Type B pancreatic cell (in vitro differentiated cells): ENCODE data around the gene SEPTIN1. TPM values are rescaled to one million over a fixed set of nuclear protein-coding genes. Genes with fewer than 3 reads are reported as not detected.
"Not testable (repeated sequence)": the region's sequence is repeated elsewhere in the genome, so short reads cannot be mapped to it uniquely, and the experiment has no call there.

Source experiments
- DNase-seq: peaks from one replicate; pipeline ENCODE4 v3.0.0; 2021; ENCODE audit warnings: mixed read lengths; ENCODE audit not compliant: unreplicated experiment; ENCODE audit errors: extremely low spot score
- H3K27ac Mint-ChIP-seq: 2 replicates; pipeline ENCODE4 v1.8.0; 2021; ENCODE audit warnings: mild to moderate bottlenecking, mixed read lengths
- H3K27me3 Mint-ChIP-seq: 2 replicates; pipeline ENCODE4 v1.8.0; 2021; ENCODE audit warnings: mixed read lengths
- H3K36me3 Mint-ChIP-seq: 2 replicates; pipeline ENCODE4 v1.8.0; 2021; ENCODE audit warnings: mixed read lengths
- H3K4me1 Mint-ChIP-seq: one replicate; pipeline ENCODE4 v1.8.0; 2021; ENCODE audit warnings: mixed read lengths; ENCODE audit not compliant: unreplicated experiment
- H3K4me3 Mint-ChIP-seq: 2 replicates; pipeline ENCODE4 v1.8.0; 2021; ENCODE audit warnings: mild to moderate bottlenecking, mixed read lengths
- H3K9me3 Mint-ChIP-seq: 2 replicates; pipeline ENCODE4 v1.8.0; 2021; ENCODE audit warnings: mixed read lengths
- total RNA-seq: library from RNA; stranded (reverse); gene quantifications from 2 replicates; pipeline ENCODE4 v1.2.1, GENCODE V29; 2021; ENCODE audit warnings: low replicate concordance
- TF ChIP-seq, protein P1 (sequence below): fragments of 200-600 bp; sonication (generic); conservative IDR thresholded peaks from 2 replicates; pipeline ENCODE4 v1.5.0; 2021; ENCODE audit warnings: antibody characterized with exemption, mild to moderate bottlenecking

Gene SEPTIN1
- total RNA-seq, 1 donor from 2014 or later: 2.3 TPM

DNA sequence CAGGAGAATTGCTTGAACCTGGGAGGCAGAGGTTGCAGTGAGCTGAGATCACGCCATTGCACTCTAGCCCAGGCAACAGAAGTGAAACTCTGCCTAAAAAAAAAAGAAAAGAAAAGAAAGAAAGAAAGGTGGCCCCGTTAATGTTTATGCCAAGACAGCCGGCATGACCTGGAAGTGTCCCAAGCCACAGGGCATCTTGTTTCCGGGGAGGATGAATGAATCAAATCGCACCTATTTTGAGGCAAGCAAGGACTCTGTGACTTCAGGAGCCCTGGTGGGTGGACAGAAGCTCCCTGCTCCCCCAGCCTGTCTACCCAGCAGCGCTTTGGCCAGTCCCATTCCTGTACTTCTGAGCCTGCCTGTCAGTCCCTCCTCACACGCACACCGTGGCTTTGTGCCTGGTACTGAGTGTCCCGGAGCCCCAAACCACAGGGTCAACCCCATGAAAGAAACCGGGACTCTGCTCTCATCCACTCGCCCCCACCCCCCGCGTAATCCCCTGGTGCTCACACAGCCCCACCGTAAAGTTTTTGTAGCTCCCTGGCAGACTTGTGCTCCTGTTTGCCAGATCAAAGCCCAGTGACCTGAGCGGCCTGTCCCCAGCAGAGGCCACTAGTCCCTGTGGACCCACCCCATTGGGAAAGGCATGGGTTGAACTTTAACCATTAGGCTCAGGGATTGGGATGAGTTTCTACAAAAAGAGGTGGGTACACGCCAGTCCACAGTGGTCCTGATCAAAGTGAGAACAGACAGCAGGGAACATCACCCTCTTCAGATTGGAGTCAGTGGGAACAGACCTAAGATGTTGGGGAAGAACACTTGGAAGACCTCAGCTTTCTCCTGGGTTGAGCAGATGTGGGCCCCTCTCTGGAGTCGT, 46.5 kb downstream of the SEPTIN1 start:
- TF ChIP-seq, protein P1, sequence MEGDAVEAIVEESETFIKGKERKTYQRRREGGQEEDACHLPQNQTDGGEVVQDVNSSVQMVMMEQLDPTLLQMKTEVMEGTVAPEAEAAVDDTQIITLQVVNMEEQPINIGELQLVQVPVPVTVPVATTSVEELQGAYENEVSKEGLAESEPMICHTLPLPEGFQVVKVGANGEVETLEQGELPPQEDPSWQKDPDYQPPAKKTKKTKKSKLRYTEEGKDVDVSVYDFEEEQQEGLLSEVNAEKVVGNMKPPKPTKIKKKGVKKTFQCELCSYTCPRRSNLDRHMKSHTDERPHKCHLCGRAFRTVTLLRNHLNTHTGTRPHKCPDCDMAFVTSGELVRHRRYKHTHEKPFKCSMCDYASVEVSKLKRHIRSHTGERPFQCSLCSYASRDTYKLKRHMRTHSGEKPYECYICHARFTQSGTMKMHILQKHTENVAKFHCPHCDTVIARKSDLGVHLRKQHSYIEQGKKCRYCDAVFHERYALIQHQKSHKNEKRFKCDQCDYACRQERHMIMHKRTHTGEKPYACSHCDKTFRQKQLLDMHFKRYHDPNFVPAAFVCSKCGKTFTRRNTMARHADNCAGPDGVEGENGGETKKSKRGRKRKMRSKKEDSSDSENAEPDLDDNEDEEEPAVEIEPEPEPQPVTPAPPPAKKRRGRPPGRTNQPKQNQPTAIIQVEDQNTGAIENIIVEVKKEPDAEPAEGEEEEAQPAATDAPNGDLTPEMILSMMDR: no peak
- no peak for DNase-seq
- Mint-ChIP-seq H3K4me1 (peaks cover under 1% of the 10 kb centered on the region), H3K27me3 (no peaks in the 10 kb centered on the region), H3K4me3 (peak overlapping the region; percentile 81), H3K27ac (peak overlapping the region; percentile 58), H3K9me3 (no peaks in the 10 kb centered on the region), H3K36me3 (peaks cover under 1% of the 10 kb centered on the region)

DNA sequence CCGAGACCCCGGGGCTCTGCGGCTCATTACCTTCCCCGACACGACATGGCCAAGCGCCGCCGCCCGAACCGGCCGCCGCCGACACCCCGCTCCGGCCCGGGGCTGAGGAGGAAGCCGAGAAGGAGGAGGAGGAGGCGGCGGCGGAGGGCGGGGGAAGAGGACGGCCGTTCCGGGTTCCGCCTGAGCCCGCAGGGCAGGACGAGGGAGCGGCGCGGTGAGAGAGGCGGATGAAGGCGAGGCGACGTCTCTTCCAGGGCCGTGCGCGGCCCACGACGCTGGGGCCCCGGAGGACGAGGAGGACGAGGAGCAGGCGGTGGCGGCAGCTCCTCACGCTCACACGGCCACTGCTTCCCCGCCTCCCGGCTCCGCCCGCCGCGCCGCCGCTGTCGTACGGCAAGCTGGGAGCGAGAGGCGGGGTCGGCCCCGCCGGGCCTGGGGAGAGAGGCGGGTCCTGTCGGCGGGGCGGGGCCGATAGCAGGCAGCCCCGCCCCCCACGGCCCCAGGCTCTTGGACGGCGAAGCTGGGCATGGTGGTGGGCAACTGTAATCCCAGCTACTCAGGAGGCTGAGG, 47.2 kb downstream of the SEPTIN1 start:
- not testable (repeated sequence) for H3K4me1 Mint-ChIP-seq, H3K27me3 Mint-ChIP-seq, H3K36me3 Mint-ChIP-seq, H3K9me3 Mint-ChIP-seq
- Mint-ChIP-seq H3K27ac (peak overlapping the region; percentile 58), H3K4me3 (peak overlapping the region; percentile 81)
- peak; percentile 89 for DNase-seq

DNA sequence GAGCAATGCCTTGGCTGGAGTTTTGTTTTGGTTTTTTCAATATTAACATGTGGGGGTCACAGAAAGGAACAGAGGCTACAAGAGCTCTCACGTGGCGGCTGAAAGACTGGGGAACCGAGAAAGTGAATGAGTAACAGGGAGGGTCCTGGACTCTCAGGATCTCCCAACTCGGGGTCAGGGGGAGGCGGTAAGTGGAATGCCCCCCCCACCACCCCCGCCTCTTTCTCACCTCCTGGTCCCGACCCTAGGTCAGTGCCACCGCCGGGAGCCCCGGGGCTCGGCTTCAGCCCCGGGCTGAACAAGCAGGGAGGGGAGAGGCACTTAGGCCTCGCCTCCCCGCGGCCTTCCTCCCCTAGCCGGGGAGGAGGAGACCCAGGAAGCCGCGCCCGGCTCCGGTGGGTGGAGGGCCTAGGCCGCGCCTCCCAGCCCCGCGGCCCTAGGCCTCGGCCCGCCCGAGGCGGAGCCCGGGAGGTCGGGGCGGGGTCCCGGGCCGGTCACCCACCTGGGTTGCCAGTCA, 47.8 kb downstream of the SEPTIN1 start:
- H3K4me3 Mint-ChIP-seq: peak overlapping the region; percentile 97
- not testable (repeated sequence) for H3K27me3 Mint-ChIP-seq, H3K4me1 Mint-ChIP-seq, H3K36me3 Mint-ChIP-seq, H3K9me3 Mint-ChIP-seq, DNase-seq
- peak overlapping the region; percentile 96 for H3K27ac Mint-ChIP-seq

Other genes with a start within 250 kb of the SEPTIN1 start
- gene CORO1A, start 199.0 kb downstream of the SEPTIN1 start, total RNA-seq: 10.8 and 21.3 TPM in 2 replicates
- 82.9 and 148 TPM in 2 replicates for gene BOLA2B, start 188.9 kb downstream of the SEPTIN1 start, total RNA-seq
- 27.6 and 28.0 TPM in 2 replicates for gene SLX1A, start 188.7 kb downstream of the SEPTIN1 start, total RNA-seq
- gene SULT1A3, start 183.3 kb downstream of the SEPTIN1 start, total RNA-seq: 27.7 and 33.0 TPM in 2 replicates
- 9.1 and 15.3 TPM in 2 replicates for gene NPIPB13, start 134.1 kb downstream of the SEPTIN1 start, total RNA-seq
- gene CD2BP2, start 27.3 kb downstream of the SEPTIN1 start, total RNA-seq: 64.6 and 68.9 TPM in 2 replicates
- gene TBC1D10B, start 12.1 kb downstream of the SEPTIN1 start, total RNA-seq: 46.8 and 50.0 TPM in 2 replicates
- 10.4 and 21.7 TPM in 2 replicates for gene MYL11, start 7.8 kb downstream of the SEPTIN1 start, total RNA-seq
- 14.5 and 21.1 TPM in 2 replicates for gene ZNF48, start 12.9 kb upstream of the SEPTIN1 start, total RNA-seq
- gene ZNF771, start 25.0 kb upstream of the SEPTIN1 start, total RNA-seq: 4.7 and 15.5 TPM in 2 replicates
- 41.8 and 62.1 TPM in 2 replicates for gene DCTPP1, start 47.5 kb upstream of the SEPTIN1 start, total RNA-seq
- gene SEPHS2, start 63.3 kb upstream of the SEPTIN1 start, total RNA-seq: 58.6 and 84.8 TPM in 2 replicates
- 0.33 and 0.48 TPM in 2 replicates for gene ITGAL, start 90.2 kb upstream of the SEPTIN1 start, total RNA-seq
- gene ZNF768, start 144.0 kb upstream of the SEPTIN1 start, total RNA-seq: 58.7 and 59.6 TPM in 2 replicates
- 9.3 and 11.4 TPM in 2 replicates for gene ZNF747, start 152.3 kb upstream of the SEPTIN1 start, total RNA-seq
- 16.8 and 20.2 TPM in 2 replicates for gene ZNF764, start 175.8 kb upstream of the SEPTIN1 start, total RNA-seq
- gene ZNF688, start 189.2 kb upstream of the SEPTIN1 start, total RNA-seq: 9.8 and 14.3 TPM in 2 replicates
- 22.4 and 29.1 TPM in 2 replicates for gene ZNF785, start 203.1 kb upstream of the SEPTIN1 start, total RNA-seq
- 8.1 and 14.9 TPM in 2 replicates for gene ZNF689, start 227.8 kb upstream of the SEPTIN1 start, total RNA-seq